ENCODE measurements around the gene ANXA6.

GRCh38 chr5:151086905-151087360 is 70.6 kb downstream of the ANXA6 start:
- no peak for TF ChIP-seq CTCF (IDR thresholded peaks at IDR 0.05; ENCODE audit: borderline replicate concordance, extremely low read depth, low read length, poor library complexity, severe bottlenecking)
- no peak for TF ChIP-seq EZH2 (IDR thresholded peaks at IDR 0.05; ENCODE audit: borderline replicate concordance, low read depth, low read length, severe bottlenecking)
